Hepatocyte (in vitro differentiated cells): Measurements from ENCODE around the gene CCDC47. TPM values are rescaled to one million over a fixed set of nuclear protein-coding genes. Genes with fewer than 3 reads are reported as not detected.

Source experiments
- DNase-seq: peaks from one replicate; pipeline ENCODE4 v3.0.0-alpha.2; 2016; ENCODE audit warnings: low spot score
- H2AFZ ChIP-seq: fragments of 200-600 bp; sonication (generic); 2 replicates; pipeline ENCODE4 v1.6.0; 2016; ENCODE audit warnings: antibody characterized with exemption, mild to moderate bottlenecking
- H3K27ac ChIP-seq: fragments of 200-600 bp; sonication (generic); 2 replicates; pipeline ENCODE4 v1.5.1; 2016; ENCODE audit warnings: mild to moderate bottlenecking
- H3K27me3 ChIP-seq: fragments of 200-600 bp; sonication (generic); 2 replicates; pipeline ENCODE4 v1.6.1; 2016
- H3K36me3 ChIP-seq: fragments of 200-600 bp; sonication (generic); replicated peaks from 2 replicates; pipeline ENCODE4 v1.5.1; 2016; ENCODE audit warnings: low read depth; ENCODE audit not compliant: insufficient read depth
- H3K4me1 ChIP-seq: fragments of 200-600 bp; sonication (generic); 2 replicates; pipeline ENCODE4 v1.5.1; 2016; ENCODE audit warnings: mild to moderate bottlenecking, moderate library complexity; ENCODE audit not compliant: insufficient read depth
- H3K4me2 ChIP-seq: fragments of 200-600 bp; sonication (generic); 2 replicates; pipeline ENCODE4 v1.6.0; 2016
- H3K4me3 ChIP-seq: fragments of 200-600 bp; sonication (generic); 2 replicates; pipeline ENCODE4 v1.5.1; 2016; ENCODE audit warnings: mild to moderate bottlenecking
- H3K79me2 ChIP-seq: fragments of 200-600 bp; sonication (generic); 2 replicates; pipeline ENCODE4 v1.6.0; 2017; ENCODE audit warnings: mild to moderate bottlenecking
- H3K9me2 ChIP-seq: fragments of 200-600 bp; sonication (generic); replicated peaks from 2 replicates; pipeline ENCODE4 v1.6.0; 2017; ENCODE audit warnings: mild to moderate bottlenecking; ENCODE audit not compliant: insufficient read depth
- H3K9me3 ChIP-seq: fragments of 200-600 bp; sonication (generic); 2 replicates; pipeline ENCODE4 v1.5.1; 2016; ENCODE audit warnings: low read depth, mild to moderate bottlenecking
- H4K20me1 ChIP-seq: fragments of 200-600 bp; sonication (generic); 2 replicates; pipeline ENCODE4 v1.6.0; 2016; ENCODE audit warnings: mild to moderate bottlenecking; ENCODE audit not compliant: insufficient read depth, poor library complexity, severe bottlenecking
- EZH2 ChIP-seq: fragments of 200-600 bp; sonication (generic); IDR thresholded peaks from 2 replicates; pipeline ENCODE4 v1.6.1; 2016; ENCODE audit warnings: antibody characterized with exemption, mild to moderate bottlenecking, borderline replicate concordance
- EZH2phosphoT487 ChIP-seq: fragments of 200-600 bp; sonication (generic); IDR thresholded peaks from one replicate; pipeline ENCODE4 v1.6.1; 2018; ENCODE audit warnings: antibody characterized with exemption, mild to moderate bottlenecking, low read depth, moderate library complexity; ENCODE audit not compliant: unreplicated experiment, severe bottlenecking
- WGBS: methylation state at CpG from one replicate; pipeline ENCODE4 v1.1.6; 2016; ENCODE audit warnings: low lambda C conversion rate; ENCODE audit errors: missing lambda C conversion rate; 5-methylcytosine and 5-hydroxymethylcytosine counted together
- polyA plus RNA-seq: library from polyadenylated mRNA; unstranded; fragments of >200 nt; fragmentation: Nextera tagmentation; extraction: Ambion mirVana; gene quantifications from 2 replicates; pipeline ENCODE4 v1.2.1, GENCODE V29; 2016
- total RNA-seq: library from RNA; depleted of rRNA; stranded (reverse); fragments of >200 nt; gene quantifications from 2 replicates; pipeline ENCODE4 v1.2.3, GENCODE V29; 2014
- TF ChIP-seq, protein P1 (sequence below): fragments of 200-600 bp; sonication (generic); IDR thresholded peaks from 2 replicates; pipeline ENCODE4 v1.5.1; 2016; ENCODE audit warnings: antibody characterized with exemption, mild to moderate bottlenecking; ENCODE audit not compliant: poor library complexity

Gene CCDC47
- total and polyA plus RNA-seq, 2 experiments from 2014 or later = 77.8 to 82.7 TPM

DNA sequence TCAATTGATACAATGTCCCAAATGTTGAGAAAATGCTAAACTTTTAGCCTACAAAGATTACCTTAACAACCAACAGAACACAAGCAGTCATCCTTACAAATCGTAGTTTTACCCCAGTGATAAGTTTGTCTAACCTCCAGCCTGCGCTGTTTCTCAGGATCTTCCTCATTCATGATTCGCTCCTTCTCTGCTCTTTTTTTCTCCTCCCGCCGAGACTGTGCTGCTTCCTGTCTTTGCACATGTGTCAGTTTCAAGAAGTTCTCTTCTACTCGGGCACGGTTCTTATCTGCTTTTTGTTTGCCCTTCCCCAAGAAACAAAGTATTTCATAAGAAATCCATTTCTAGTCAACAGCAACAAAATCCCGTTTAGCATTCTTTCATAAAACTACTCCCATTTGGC is 21.6 kb downstream of the CCDC47 start:
- H3K79me2 ChIP-seq = no peaks in the 10 kb centered on the region
- H3K4me2 ChIP-seq = peak overlapping the region; percentile 38
- H3K36me3 ChIP-seq = no peaks in the 10 kb centered on the region
- H4K20me1 ChIP-seq = no peaks in the 10 kb centered on the region
- TF ChIP-seq, protein P1, sequence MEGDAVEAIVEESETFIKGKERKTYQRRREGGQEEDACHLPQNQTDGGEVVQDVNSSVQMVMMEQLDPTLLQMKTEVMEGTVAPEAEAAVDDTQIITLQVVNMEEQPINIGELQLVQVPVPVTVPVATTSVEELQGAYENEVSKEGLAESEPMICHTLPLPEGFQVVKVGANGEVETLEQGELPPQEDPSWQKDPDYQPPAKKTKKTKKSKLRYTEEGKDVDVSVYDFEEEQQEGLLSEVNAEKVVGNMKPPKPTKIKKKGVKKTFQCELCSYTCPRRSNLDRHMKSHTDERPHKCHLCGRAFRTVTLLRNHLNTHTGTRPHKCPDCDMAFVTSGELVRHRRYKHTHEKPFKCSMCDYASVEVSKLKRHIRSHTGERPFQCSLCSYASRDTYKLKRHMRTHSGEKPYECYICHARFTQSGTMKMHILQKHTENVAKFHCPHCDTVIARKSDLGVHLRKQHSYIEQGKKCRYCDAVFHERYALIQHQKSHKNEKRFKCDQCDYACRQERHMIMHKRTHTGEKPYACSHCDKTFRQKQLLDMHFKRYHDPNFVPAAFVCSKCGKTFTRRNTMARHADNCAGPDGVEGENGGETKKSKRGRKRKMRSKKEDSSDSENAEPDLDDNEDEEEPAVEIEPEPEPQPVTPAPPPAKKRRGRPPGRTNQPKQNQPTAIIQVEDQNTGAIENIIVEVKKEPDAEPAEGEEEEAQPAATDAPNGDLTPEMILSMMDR = no peak
- TF ChIP-seq EZH2 (no peak), EZH2phosphoT487 (no peak)
- H3K4me3 ChIP-seq = no peak overlapping the region
- H3K27me3 ChIP-seq = no peaks in the 10 kb centered on the region
- no peaks in the 10 kb centered on the region for H3K9me3 ChIP-seq
- peak overlapping the region; percentile 15 for H3K27ac ChIP-seq
- H3K9me2 ChIP-seq = no peaks in the 10 kb centered on the region
- 65% methylated on average over 8 of the region's 8 CpGs for WGBS
- H3K4me1 ChIP-seq = no peaks in the 10 kb centered on the region
- no peak overlapping the region for H2AFZ ChIP-seq
- DNase-seq = peak; percentile 7

DNA sequence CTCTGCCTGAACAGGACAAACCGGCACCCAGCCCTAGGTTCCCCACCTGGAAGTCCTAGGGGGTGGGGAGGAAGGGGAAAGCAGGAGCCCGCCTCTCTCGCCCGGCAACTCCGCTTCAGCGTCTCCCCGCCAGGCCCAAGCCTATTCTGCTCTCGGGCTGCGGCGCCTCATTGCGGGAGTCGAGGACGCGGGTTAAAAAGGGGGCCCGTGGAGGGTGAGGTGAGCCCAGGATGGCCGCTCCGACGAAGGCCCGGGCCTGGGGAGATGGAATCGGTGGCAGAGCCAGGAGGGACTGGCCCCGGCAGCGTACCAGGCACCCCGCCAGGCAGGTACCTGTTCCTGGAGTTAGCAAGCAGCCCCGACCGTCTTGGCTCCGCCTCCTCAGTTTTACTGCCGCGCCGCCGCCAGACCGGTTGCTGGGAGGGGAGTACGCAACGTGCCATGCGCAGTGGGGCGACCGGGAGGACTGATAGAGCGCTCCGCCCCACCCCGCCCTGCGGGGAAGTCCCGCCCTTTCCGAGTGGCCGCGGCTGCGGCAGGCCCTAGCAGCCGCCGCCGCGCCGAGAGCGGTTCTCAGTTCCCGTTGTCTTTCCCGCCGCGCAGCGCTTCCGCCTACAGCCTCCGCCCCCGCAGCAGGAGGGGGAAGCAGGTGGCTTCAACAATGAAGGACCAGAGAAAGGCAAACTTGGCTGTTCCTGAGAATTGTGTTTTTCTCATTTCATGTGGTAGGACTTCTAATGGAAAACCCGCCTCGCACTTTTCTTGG is 31.8 kb downstream of the CCDC47 start, which contains the start of gene STRADA:
Gene STRADA (minus strand): TSS at position 392 of the 766 bp plus-strand sequence. CDS start 13,430 bp downstream, outside the sequence.
- Histone ChIP-seq H3K9me2 (no peaks in the 10 kb centered on the region), H4K20me1 (no peaks in the 10 kb centered on the region), H3K27ac (peak within 1 kb of the TSS; percentile 93), H3K9me3 (no peaks in the 10 kb centered on the region), H3K36me3 (no peaks in the 10 kb centered on the region), H3K27me3 (no peaks in the 10 kb centered on the region), H3K4me3 (peak within 1 kb of the TSS; percentile 76), H3K4me2 (peak within 1 kb of the TSS; percentile 88), H3K4me1 (peaks cover 15% of the 10 kb centered on the region), H2AFZ (peak within 1 kb of the TSS; percentile 77), H3K79me2 (peaks cover 33% of the 10 kb centered on the region)
- under 1% methylated on average over 39 of the region's 61 CpGs for WGBS
- peak; percentile 100 for DNase-seq
- TF ChIP-seq, protein P1 = no peak
- TF ChIP-seq EZH2 = no peak
- no peak for TF ChIP-seq EZH2phosphoT487

DNA sequence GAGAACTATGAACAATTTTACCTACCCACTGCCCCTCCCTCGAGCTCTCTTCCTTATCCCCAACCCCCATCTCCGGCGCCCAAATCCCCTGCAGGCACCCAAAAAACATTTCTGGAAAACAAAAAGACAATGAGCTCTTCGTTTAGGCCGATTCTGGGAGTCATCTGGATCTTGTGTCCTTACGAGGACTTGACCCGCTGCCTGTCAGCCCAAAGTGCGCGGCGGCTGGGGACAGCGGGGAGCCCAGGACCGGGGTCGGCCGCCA is 32.3 kb downstream of the CCDC47 start:
- H3K9me3 ChIP-seq = no peaks in the 10 kb centered on the region
- H3K9me2 ChIP-seq = no peaks in the 10 kb centered on the region
- H3K79me2 ChIP-seq = peaks cover 38% of the 10 kb centered on the region
- no peak for DNase-seq
- H3K4me2 ChIP-seq = peak overlapping the region; percentile 88
- H2AFZ ChIP-seq = peak overlapping the region; percentile 77
- no peaks in the 10 kb centered on the region for H3K27me3 ChIP-seq
- no peaks in the 10 kb centered on the region for H4K20me1 ChIP-seq
- WGBS = under 1% methylated on average over 14 of the region's 14 CpGs
- peak overlapping the region; percentile 76 for H3K4me3 ChIP-seq
- H3K27ac ChIP-seq = peak overlapping the region; percentile 93
- peaks cover 15% of the 10 kb centered on the region for H3K4me1 ChIP-seq
- TF ChIP-seq EZH2phosphoT487 (no peak), EZH2 (no peak)
- TF ChIP-seq, protein P1 = no peak
- H3K36me3 ChIP-seq = no peaks in the 10 kb centered on the region
